Calu3 (cell line): ENCODE data around the gene HDAC7. TPM values are rescaled to one million over a fixed set of nuclear protein-coding genes. Genes with fewer than 3 reads are reported as not detected.
A peak's percentile ranks its signal among the peaks of the same experiment; 100 is the strongest.

Experiments used
- BruUV-seq: library from RNA; stranded (reverse); fragments of 400-500 nt; replicated peaks from 2 replicates; lab custom pipeline; 2021; lab: Mats Ljungman, UMichigan
- CTCF ChIA-PET: fragments of 300-600 bp; sonication (Branson Sonifier 250); formaldehyde crosslinking; loops from one replicate; lab custom pipeline; 2022; ENCODE audit warnings: antibody characterized with exemption; lab: Charles Lee
- DNase-seq: peaks from one replicate; pipeline ENCODE4 v3.0.0; 2022
- H3K27ac Mint-ChIP-seq: one replicate; pipeline ENCODE4 v1.8.0; 2022; ENCODE audit warnings: mixed read lengths; ENCODE audit not compliant: unreplicated experiment
- H3K27me3 Mint-ChIP-seq: one replicate; pipeline ENCODE4 v1.8.0; 2022; ENCODE audit warnings: mixed read lengths; ENCODE audit not compliant: unreplicated experiment
- H3K36me3 Mint-ChIP-seq: one replicate; pipeline ENCODE4 v1.8.0; 2022; ENCODE audit warnings: mild to moderate bottlenecking, moderate library complexity, mixed read lengths; ENCODE audit not compliant: insufficient read depth, unreplicated experiment
- H3K4me1 Mint-ChIP-seq: one replicate; pipeline ENCODE4 v1.8.0; 2022; ENCODE audit warnings: mild to moderate bottlenecking, low read depth, mixed read lengths; ENCODE audit not compliant: unreplicated experiment
- H3K4me3 Mint-ChIP-seq: one replicate; pipeline ENCODE4 v1.8.0; 2022; ENCODE audit warnings: mild to moderate bottlenecking, low read depth, moderate library complexity, mixed read lengths; ENCODE audit not compliant: unreplicated experiment
- H3K9me3 Mint-ChIP-seq: one replicate; pipeline ENCODE4 v1.8.0; 2022; ENCODE audit warnings: low read depth, mixed read lengths; ENCODE audit not compliant: unreplicated experiment
- CTCF ChIP-seq: fragments of 200-600 bp; IDR thresholded peaks from one replicate; pipeline ENCODE4 v1.8.0; 2022; ENCODE audit warnings: antibody characterized with exemption; ENCODE audit not compliant: unreplicated experiment
- intact Hi-C: fragments of 100-400 bp; cut with micrococcal nuclease; formaldehyde crosslinking; loops from one replicate; pipeline ENCODE4 v1.10.0; 2022; ENCODE audit not compliant: unreplicated experiment
- total RNA-seq: library from RNA; stranded (reverse); gene quantifications from 2 replicates; pipeline ENCODE4 v1.2.3, GENCODE V29; 2022

The HDAC7 gene
- total RNA-seq, 1 experiment from 2014 or later, result 41.8 TPM

GRCh38 chr12:47795814-47796411 is 23.8 kb downstream of the HDAC7 start:
- Mint-ChIP-seq H3K27ac (peak overlapping the region; percentile 27), H3K36me3 (peaks cover 11% of the 10 kb centered on the region), H3K9me3 (no peaks in the 10 kb centered on the region), H3K27me3 (no peaks in the 10 kb centered on the region), H3K4me1 (peaks cover 4% of the 10 kb centered on the region), H3K4me3 (no peak overlapping the region)
- no TSS peak for BruUV-seq
- intact Hi-C loops, result no loop called here
- no peak for TF ChIP-seq CTCF
- CTCF ChIA-PET, result no interaction called here
- DNase-seq, result no peak

- intact Hi-C loops, result no loop called here
- Mint-ChIP-seq H3K9me3 (no peaks in the 10 kb centered on the region), H3K27me3 (no peaks in the 10 kb centered on the region), H3K4me1 (no peaks in the 10 kb centered on the region), H3K27ac (peak overlapping the region; percentile 27), H3K36me3 (peaks cover 14% of the 10 kb centered on the region), H3K4me3 (no peak overlapping the region)
- CTCF ChIA-PET, result interaction anchor here (0.6 to 1.2 kb wide), 2 partner anchors 17 to 42 kb away, joined by 3 to 5 read pairs; no protein-coding TSS in a partner anchor
- BruUV-seq, result no TSS peak
- DNase-seq, result no peak
- TF ChIP-seq CTCF, result no peak
Measured at GRCh38 chr12:47795121-47795813, 24.4 kb downstream of the HDAC7 start.

GRCh38 chr12:47794679-47795078 is 25.0 kb downstream of the HDAC7 start:
- H3K27me3 Mint-ChIP-seq, result no peaks in the 10 kb centered on the region
- no peak overlapping the region for H3K4me3 Mint-ChIP-seq
- H3K9me3 Mint-ChIP-seq, result no peaks in the 10 kb centered on the region
- H3K36me3 Mint-ChIP-seq, result peaks cover 17% of the 10 kb centered on the region
- intact Hi-C loops, result no loop called here
- TF ChIP-seq CTCF, result no peak
- no peak for DNase-seq
- H3K4me1 Mint-ChIP-seq, result no peaks in the 10 kb centered on the region
- no peak overlapping the region for H3K27ac Mint-ChIP-seq
- no TSS peak for BruUV-seq
- CTCF ChIA-PET, result interaction anchor here (0.6 to 1.2 kb wide), 2 partner anchors 18 to 43 kb away, joined by 3 to 5 read pairs; no protein-coding TSS in a partner anchor

DNA sequence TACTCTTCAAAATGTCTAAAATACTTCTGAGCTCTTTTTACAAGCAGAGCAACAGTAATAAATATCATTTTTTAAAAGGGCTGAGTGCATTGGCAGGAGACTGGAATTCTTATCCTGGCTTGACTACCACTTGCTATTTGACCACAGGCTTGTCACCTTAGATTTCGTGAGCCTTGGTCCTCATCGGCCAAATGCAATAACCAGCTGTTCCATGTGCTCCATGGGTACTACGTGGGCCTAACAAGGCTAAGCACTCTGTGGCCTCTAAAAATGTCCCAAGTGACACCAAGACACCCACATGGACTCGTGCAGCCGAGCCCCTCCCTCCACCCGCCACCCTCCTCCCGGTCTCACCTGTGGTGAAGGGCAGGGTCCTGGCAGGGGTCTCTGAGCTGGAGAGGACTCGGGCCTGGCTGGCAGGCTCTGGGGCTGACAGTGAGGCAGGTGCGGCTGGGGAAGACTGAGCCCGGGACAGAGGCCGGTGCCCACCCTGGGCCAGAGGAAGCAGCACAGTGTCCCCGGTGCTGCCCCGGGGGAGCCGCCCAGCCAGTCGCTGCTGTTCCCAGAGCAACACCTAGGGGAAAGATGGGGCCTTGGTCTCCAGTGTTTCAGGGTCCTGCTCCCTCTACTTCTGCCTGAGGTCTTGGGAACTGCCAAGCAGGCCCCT is 26.6 kb downstream of the HDAC7 start:
- Mint-ChIP-seq H3K27ac (no peak overlapping the region), H3K27me3 (no peaks in the 10 kb centered on the region), H3K4me1 (no peaks in the 10 kb centered on the region), H3K9me3 (no peaks in the 10 kb centered on the region), H3K4me3 (no peak overlapping the region), H3K36me3 (peaks cover 22% of the 10 kb centered on the region)
- TF ChIP-seq CTCF, result no peak
- CTCF ChIA-PET, result interaction anchor here (0.7 kb wide), 1 partner anchor 75 kb away, joined by 3 read pairs; no protein-coding TSS in a partner anchor
- DNase-seq, result no peak
- intact Hi-C loops, result no loop called here
- BruUV-seq, result no TSS peak
